Left ventricle myocardium superior (tissue), 1 donor: ENCODE results near the gene EEF2. TPM values are rescaled to one million over a fixed set of nuclear protein-coding genes. Genes with fewer than 3 reads are reported as not detected.

ENCODE experiments used
- microRNA-seq: library from miRNA; unstranded; fragments of <30 nt; microRNA quantifications from one replicate; pipeline ENCODE4 v1.2.0, GENCODE V29; 2020; ENCODE audit warnings: borderline number of aligned reads
- total RNA-seq: library from RNA; stranded (reverse); fragmentation: NEBNext Ultra II Directional; extraction: Animal tissue kit (Norgen Biotek cat#: 25700); gene quantifications from one replicate; pipeline ENCODE4 v1.2.1, GENCODE V29; 2021
- donor health status: DM: no; HTN: yes; CAD: no; lungs with severe emphysema.

Gene EEF2
- total RNA-seq, 1 donor from 2014 or later: 2,417 TPM

Small RNA genes within 50 kb of the gene (microRNA-seq; reads per million reads assigned to microRNA genes)
- not detected for gene MIR637

Other genes starting within 250 kb of the EEF2 start
- 12.5 TPM for gene APBA3, start 223.8 kb downstream of the EEF2 start, total RNA-seq
- 70.8 TPM for gene MRPL54, start 222.8 kb downstream of the EEF2 start, total RNA-seq
- gene RAX2, start 213.2 kb downstream of the EEF2 start, total RNA-seq: not detected
- gene MATK, start 199.1 kb downstream of the EEF2 start, total RNA-seq: 0.62 TPM
- gene ZFR2, start 116.4 kb downstream of the EEF2 start, total RNA-seq: not detected
- gene ATCAY, start 104.8 kb downstream of the EEF2 start, total RNA-seq: not detected
- 1,046 TPM for gene NMRK2, start 52.4 kb downstream of the EEF2 start, total RNA-seq
- gene DAPK3, start 14.4 kb downstream of the EEF2 start, total RNA-seq: 68.5 TPM
- 19.8 TPM for gene PIAS4, start 22.3 kb upstream of the EEF2 start, total RNA-seq
- 35.2 TPM for gene ZBTB7A, start 81.4 kb upstream of the EEF2 start, total RNA-seq
- gene MAP2K2, start 138.7 kb upstream of the EEF2 start, total RNA-seq: 148 TPM
- gene CREB3L3, start 168.2 kb upstream of the EEF2 start, total RNA-seq: not detected
- 9.3 TPM for gene SIRT6, start 197.1 kb upstream of the EEF2 start, total RNA-seq
- gene ANKRD24, start 197.2 kb upstream of the EEF2 start, total RNA-seq: 0.42 TPM
- gene EBI3, start 244.1 kb upstream of the EEF2 start, total RNA-seq: 0.92 TPM